GM19452 (cell line): ENCODE measurements around the gene PSMD1.

Experiments used
- ATAC-seq: cut with Tn5 transposase; IDR thresholded peaks from one replicate; pipeline ENCODE4 v1.9.1; 2021; ENCODE audit not compliant: unreplicated experiment

PSMD1 gene

DNA sequence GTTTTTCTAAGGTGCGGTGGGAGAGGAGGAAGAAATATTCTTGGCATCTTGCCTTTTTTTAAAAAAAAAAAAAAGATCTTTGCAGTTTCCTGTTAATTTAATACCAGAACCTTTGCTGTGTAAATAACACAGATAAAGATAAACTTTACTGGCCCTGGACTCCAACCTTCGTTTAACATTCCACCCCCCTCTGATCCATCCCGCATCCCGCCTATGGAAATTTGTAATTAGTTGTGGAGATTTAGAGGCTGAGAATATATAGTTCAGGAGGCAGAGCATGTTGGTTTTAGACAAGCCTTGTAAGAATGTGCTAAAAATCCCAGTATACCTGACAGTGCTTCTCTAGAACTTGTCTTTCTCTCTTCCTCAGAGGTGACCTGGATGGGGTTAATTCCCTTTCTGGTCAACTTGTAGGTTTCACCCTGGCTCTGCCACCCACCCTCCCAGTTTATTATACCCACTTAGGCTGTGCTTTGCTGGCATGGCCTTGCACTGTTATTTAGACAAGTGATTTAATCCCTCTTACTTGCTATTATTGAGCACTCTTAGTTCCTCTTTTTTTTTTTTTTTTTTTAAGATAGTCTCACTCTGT, 22.3 kb upstream of the PSMD1 start:
- no peak for ATAC-seq

GRCh38 chr2:231036131-231036530, 20.5 kb upstream of the PSMD1 start:
- no peak for ATAC-seq

GRCh38 chr2:231036578-231037106, 20.0 kb upstream of the PSMD1 start:
- no peak for ATAC-seq

- ATAC-seq = no peak
These were observed 19.4 kb upstream of the PSMD1 start, which contains the start of gene C2orf72 for GRCh38 chr2:231037202-231037730. C2orf72 (plus strand) TSS chr2:231037523; CDS start chr2:231037566, 43 bp downstream.

DNA sequence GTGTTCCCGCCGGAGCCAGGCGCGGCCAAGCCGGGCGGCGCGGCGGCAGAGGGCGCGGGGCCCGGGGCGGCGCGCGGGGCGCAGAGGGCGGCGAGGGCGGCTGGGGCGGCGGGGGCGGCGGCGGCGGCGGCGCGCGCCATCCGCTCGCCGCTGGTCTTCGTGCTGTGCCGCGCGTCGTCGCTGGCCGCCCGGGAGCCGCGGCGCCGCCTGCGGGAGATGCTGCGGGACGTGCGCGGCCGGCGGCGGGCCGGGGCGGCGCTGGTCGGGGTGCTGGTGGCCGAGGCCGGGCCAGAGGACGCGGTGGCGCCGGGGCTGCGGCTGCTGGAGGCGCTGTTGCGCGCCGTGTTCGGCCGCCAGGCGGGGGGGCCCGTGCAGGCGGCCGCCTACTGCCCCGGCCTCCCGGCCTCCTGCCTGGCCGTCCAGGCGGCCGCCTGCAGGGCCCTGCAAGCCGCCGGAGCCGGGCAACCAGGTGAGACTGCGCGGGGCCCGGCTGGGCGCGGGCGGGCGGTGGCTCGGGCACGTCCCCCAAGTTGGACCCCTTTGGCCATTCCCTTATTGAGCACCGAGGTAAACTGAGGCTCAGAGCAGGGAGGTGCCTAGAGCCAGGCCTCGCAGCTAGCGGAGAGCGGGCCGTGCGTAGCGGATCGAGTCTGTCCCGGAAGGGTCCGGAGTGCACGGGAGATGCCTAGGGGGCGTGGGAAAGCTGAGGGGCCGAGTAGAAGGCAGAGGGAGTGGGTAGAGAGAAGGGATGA, 18.8 kb upstream of the PSMD1 start:
- no peak for ATAC-seq

DNA sequence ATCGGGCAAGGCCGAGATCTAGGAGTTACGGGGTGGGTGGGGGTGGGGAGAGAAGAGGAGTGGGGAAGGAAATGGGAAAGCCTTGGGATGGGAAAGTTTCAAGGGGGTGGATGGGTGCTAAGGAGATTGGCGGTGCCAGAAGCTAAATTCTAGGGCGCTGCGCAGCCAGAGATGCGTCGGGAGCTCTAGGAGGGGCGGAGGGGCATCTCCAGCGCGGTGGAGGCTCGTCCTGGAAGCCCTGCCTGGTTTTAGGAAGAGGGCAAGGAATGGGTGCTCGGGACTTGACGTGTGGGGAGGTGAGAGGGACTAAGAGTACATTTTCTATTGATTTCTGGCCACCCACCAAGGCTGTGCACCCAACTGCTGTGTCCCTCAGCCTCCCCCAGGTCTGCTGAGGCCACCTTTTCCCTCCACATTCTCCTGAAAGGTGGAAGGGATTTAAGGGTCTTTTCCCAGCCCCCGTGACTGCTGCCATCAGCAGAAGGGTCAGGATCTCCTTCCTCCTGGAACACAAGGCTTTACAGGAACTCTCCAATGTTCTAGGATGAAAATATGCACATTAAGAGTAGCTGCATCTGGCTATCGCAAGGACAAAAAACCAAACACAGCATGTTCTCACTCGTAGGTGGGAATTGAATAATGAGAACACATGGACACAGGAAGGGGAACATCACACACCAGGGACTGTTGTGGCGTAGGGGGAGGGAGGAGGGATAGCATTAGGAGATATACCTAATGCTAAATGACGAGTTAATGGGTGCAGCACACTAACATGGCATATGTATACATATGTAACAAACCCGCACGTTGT, 18.0 kb upstream of the PSMD1 start:
- ATAC-seq = no peak

DNA sequence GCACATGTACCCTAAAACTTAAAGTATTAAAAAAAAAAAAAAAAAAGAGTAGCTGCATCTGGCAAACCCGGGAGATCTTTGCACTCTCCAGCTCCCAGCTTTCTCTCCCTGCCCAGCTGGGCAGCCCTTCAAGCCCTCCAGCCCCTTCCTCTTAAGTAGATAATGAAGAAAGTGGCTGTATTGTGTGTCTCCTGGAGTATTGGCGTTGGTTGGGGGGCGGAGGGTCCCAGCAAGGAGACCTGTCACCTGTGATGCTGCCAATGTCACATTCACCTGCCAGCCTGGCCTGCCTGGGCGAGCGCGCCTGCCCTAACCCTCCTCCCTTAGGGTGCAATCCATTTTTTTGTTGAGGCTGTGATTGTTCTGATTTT, 17.4 kb upstream of the PSMD1 start:
- ATAC-seq = no peak

GRCh38 chr2:231039821-231040364, 16.8 kb upstream of the PSMD1 start:
- ATAC-seq = no peak

GRCh38 chr2:231041061-231041689, 15.5 kb upstream of the PSMD1 start:
- ATAC-seq = no peak

DNA sequence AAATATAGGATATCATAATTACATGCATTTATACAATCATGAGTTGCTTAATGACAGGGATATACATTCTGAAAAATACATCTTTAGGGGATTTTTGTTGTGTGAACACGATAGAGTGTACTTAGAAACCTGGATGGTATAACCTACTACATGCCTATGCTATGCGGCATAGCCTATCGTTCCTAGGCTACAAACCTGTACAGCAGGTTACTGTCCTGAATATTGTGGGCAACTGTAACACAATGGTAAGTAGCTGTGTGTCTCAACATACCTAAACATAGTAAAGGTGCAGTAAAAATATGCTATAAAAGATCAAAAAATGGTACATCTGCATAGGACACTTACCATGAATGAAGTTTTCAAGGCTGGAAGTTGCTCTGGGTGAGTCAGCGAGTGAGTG, 12.9 kb upstream of the PSMD1 start:
- no peak for ATAC-seq

DNA sequence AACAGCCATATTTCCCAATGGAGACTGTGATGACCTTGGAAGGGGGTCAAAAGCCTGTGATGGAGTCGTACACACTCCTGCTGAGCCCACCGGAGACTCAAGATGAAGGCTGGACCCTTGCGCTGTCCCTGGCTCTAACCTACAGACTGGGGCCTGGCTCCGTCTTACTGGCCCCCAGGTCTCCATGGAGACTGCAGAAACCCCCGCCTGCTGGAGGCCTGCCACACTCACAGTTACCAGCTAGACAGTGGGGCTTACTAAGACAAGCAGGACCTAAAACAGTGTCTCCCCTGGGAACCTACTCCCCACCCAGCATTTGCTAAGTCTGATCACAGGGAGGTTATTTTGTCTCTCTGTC, 9.8 kb upstream of the PSMD1 start:
- no peak for ATAC-seq

DNA sequence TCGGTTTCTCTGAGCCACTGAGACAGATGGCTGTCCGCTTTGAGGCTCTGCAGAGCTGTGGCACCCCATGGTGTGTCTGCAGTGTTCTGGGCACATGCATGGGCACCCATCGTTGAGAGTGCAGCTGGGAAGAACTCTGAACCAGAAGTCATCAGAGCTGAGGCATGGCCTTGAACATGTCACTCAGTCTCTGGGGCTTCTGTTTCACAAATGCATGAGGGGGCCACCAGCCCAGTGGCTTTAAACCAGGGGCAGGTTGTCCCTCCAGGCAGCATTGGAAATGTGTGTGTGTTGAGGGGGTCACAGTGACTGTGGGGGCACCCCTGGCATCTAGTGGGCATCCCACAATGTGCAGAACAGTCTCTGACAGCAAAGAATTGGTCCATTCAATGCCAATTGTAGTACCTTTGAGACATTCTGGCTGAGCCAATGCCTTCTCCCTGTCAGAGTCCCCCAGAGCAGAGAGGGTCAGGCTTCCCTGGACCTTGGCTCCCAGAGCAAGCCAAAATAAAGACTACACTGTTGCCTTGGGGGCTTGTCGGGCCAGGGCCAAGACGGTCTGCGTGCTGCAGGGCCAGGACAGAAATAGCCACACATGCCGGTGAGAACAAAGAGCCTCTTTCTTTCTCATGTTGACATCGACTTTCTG, 9.3 kb upstream of the PSMD1 start:
- ATAC-seq = no peak

DNA sequence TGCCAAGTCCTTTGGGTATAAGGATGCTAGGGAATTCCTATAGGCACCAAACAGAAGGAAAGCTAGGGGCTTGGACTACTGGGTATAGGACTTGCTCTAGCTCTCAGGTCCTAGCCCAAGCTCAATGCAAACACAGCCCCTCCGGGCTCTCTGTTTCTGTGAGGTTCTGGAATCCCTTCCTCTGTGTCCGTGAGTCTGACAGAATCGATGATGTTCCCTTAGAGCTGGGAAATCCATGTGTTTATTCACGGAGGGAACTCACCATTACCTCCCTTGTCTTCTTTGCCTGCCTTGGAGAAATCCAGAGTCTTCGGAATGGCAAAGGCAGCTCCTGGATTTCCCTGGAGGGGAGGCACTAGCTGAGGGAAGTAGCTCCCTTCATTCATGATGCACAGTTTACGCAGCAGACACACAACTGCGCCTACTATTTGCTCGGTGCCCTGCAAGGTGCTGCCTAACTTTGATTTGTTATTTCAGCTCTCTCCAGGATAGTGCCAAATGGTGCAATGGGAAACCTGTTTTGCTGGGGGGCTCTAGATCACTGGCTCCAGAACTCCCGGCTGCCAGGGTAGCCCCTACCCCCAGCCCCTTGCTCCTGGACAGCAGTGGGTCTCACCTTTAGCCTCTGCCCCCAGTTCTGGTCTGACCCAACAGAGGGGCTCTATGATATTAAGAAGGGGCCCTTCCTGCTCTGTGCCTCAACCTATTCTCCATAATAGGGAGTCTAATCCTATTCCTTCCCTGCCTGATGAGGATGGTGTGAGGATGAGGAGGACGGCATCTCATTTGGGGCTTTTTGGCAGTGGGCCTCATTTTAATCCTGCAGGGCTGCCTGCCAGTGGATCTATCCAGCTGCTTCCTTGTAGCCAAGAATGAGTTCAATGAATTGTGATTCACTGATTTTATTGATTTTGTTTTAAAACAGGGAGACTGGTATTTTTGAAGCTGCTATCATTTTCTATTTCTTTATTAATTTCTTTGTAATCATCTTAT, 8.4 kb upstream of the PSMD1 start:
- ATAC-seq = no peak

DNA sequence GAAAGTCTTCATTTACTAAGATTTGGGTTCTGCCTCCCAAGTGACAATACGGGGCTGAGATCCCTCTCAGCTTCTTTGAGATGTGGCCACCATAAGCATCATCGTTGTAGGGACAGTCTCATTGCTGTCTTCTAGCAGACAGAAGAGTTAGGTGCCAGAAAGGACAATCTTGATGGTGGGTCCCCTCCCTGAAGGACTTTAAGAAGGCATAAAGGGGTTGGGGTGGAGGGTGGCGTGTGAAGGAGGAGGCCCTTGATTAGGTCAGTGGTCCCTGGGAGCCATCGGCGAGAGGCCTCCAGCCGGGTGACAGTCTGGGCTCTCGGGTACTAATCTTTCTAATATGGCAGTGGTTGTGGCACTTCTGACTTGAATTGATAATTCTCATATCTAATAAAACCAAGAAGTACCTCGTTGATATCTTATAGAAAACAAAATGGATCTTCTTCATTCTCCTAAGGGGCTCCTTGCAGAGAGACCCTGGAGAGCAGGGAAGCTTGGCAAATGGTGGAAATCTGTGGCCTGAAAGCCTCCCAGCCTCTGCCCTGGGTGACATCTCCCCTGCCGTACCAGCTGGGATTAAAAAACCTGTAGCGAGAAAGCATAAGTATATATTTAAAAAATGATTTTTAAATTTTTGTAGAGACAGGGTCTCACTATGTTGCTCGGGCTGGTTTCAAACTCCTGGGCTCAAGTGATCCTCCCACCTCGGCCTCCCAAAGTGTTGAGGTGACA, 7.2 kb upstream of the PSMD1 start:
- no peak for ATAC-seq

GRCh38 chr2:231050018-231050901, 6.4 kb upstream of the PSMD1 start:
- no peak for ATAC-seq

- ATAC-seq = no peak
These were observed 5.6 kb upstream of the PSMD1 start for GRCh38 chr2:231051116-231051515.
